AG04450 (cell line): ENCODE measurements around the gene DYNC2I2. TPM values are rescaled to one million over a fixed set of nuclear protein-coding genes. Genes with fewer than 3 reads are reported as not detected.

Experiments used
- CTCF ChIA-PET: fragments of 300-600, 350-600 bp; formaldehyde crosslinking; extraction: SDS; loops from one replicate; lab custom pipeline; 2022; ENCODE audit warnings: antibody characterized with exemption, inconsistent platforms; lab: Charles Lee
- POLR2A ChIA-PET: fragments of 350-600 bp; formaldehyde crosslinking; extraction: SDS; loops from one replicate; lab custom pipeline; 2021; ENCODE audit warnings: antibody characterized with exemption, inconsistent platforms; lab: Yijun Ruan, JAX
- DNase-seq: peaks from one replicate; pipeline ENCODE4 v3.0.0-alpha.2; 2011; ENCODE audit warnings: low read depth, low spot score
- H3K27ac ChIP-seq: one replicate; pipeline ENCODE4 v1.5.1; 2012; ENCODE audit warnings: low read depth, low read length, control low read depth
- H3K27me3 ChIP-seq: one replicate; pipeline ENCODE4 v1.6.0; 2012; ENCODE audit warnings: low read length; ENCODE audit not compliant: control insufficient read depth, insufficient read depth
- H3K4me3 ChIP-seq: 2 replicates; pipeline ENCODE4 v1.5.1; 2011; ENCODE audit warnings: mild to moderate bottlenecking, low read depth, low read length, control low read depth
- H3K9me3 ChIP-seq: 2 replicates; pipeline ENCODE4 v1.5.1; 2012; ENCODE audit warnings: low read length; ENCODE audit not compliant: control insufficient read depth, insufficient read depth
- CTCF ChIP-seq: IDR thresholded peaks from 2 replicates; pipeline ENCODE4 v1.5.1; 2011; ENCODE audit warnings: low read depth, low read length, control low read depth, inconsistent platforms
- polyA plus RNA-seq: library from polyadenylated mRNA; depleted of rRNA; stranded (reverse); fragments of >200 nt; gene quantifications from 2 replicates; pipeline ENCODE4 v1.2.3, GENCODE V29; 2011

DYNC2I2 gene
- polyA plus RNA-seq, 1 experiment, result 10.9 TPM

- POLR2A ChIA-PET, result interaction anchor here (0.6 kb wide), 1 partner anchor 61 kb away, joined by 4 read pairs; no protein-coding TSS in a partner anchor
- CTCF ChIA-PET, result no interaction called here
- no peak for DNase-seq
- no peaks in the 10 kb centered on the region; the same call in 1 of the 2 replicates for H3K9me3 ChIP-seq
- H3K4me3 ChIP-seq, result no peak overlapping the region
- H3K27ac ChIP-seq, result no peak overlapping the region
- no peaks in the 10 kb centered on the region for H3K27me3 ChIP-seq
- no peak for TF ChIP-seq CTCF
Measured at GRCh38 chr9:128631636-128632035, 25.0 kb downstream of the DYNC2I2 start.

GRCh38 chr9:128629852-128630545 is 26.6 kb downstream of the DYNC2I2 start:
- no peak for TF ChIP-seq CTCF
- CTCF ChIA-PET, result no interaction called here

GRCh38 chr9:128629136-128629535 is 27.5 kb downstream of the DYNC2I2 start:
- TF ChIP-seq CTCF, result no peak
- no peak overlapping the region for H3K27ac ChIP-seq
- CTCF ChIA-PET, result no interaction called here
- H3K4me3 ChIP-seq, result no peak overlapping the region
- H3K27me3 ChIP-seq, result no peaks in the 10 kb centered on the region
- DNase-seq, result no peak
- no peaks in the 10 kb centered on the region; the same call in 1 of the 2 replicates for H3K9me3 ChIP-seq
- POLR2A ChIA-PET, result no interaction called here

More at GRCh38 chr9:128629852-128630545, 26.6 kb downstream of the DYNC2I2 start:
- no peak for DNase-seq
- no peak overlapping the region for H3K27ac ChIP-seq
- POLR2A ChIA-PET, result no interaction called here
- no peaks in the 10 kb centered on the region for H3K27me3 ChIP-seq
- H3K4me3 ChIP-seq, result no peak overlapping the region
- H3K9me3 ChIP-seq, result no peaks in the 10 kb centered on the region; the same call in 1 of the 2 replicates

- POLR2A ChIA-PET, result no interaction called here
- CTCF ChIA-PET, result interaction anchor here (0.6 kb wide), 1 partner anchor 422 kb away, joined by 7 read pairs; no protein-coding TSS in a partner anchor
- DNase-seq, result no peak
- H3K27me3 ChIP-seq, result no peaks in the 10 kb centered on the region
- H3K4me3 ChIP-seq, result no peak overlapping the region
- TF ChIP-seq CTCF, result no peak
- no peak overlapping the region for H3K27ac ChIP-seq
- no peaks in the 10 kb centered on the region; the same call in 1 of the 2 replicates for H3K9me3 ChIP-seq
Measured at GRCh38 chr9:128628471-128629048, 28.1 kb downstream of the DYNC2I2 start.

GRCh38 chr9:128627906-128628305 is 28.7 kb downstream of the DYNC2I2 start:
- DNase-seq, result no peak
- Histone ChIP-seq H3K9me3 (no peaks in the 10 kb centered on the region; the same call in 1 of the 2 replicates), H3K27ac (peak overlapping the region; percentile 31), H3K27me3 (no peaks in the 10 kb centered on the region), H3K4me3 (no peak overlapping the region)
- ChIA-PET POLR2A (no interaction called here), CTCF (no interaction called here)
- TF ChIP-seq CTCF, result no peak
